AG04449 (cell line): ENCODE measurements around the gene JAZF1.

Source experiments
- CTCF ChIA-PET: fragments of 350-600 bp; formaldehyde crosslinking; extraction: SDS; loops from one replicate; lab custom pipeline; 2021; ENCODE audit warnings: antibody characterized with exemption; lab: Yijun Ruan, JAX
- POLR2A ChIA-PET: fragments of 400-600, 350-600 bp; formaldehyde crosslinking; extraction: SDS; loops from one replicate; lab custom pipeline; 2020; ENCODE audit warnings: antibody characterized with exemption, inconsistent platforms; lab: Yijun Ruan, JAX
- DNase-seq: peaks from one replicate; pipeline ENCODE4 v3.0.0-alpha.2; 2010; ENCODE audit warnings: low read depth, low spot score
- H3K4me3 ChIP-seq: 2 replicates; pipeline ENCODE4 v1.5.1; 2011; ENCODE audit warnings: low read depth, mild to moderate bottlenecking, control low read depth, low read length
- TF ChIP-seq, protein P1 (sequence below): IDR thresholded peaks from one replicate; pipeline ENCODE4 v1.5.1; 2011; ENCODE audit warnings: mild to moderate bottlenecking, moderate library complexity, low read length, control low read depth, inconsistent platforms; ENCODE audit not compliant: insufficient read depth; ENCODE audit errors: missing control alignments

The JAZF1 gene

DNA sequence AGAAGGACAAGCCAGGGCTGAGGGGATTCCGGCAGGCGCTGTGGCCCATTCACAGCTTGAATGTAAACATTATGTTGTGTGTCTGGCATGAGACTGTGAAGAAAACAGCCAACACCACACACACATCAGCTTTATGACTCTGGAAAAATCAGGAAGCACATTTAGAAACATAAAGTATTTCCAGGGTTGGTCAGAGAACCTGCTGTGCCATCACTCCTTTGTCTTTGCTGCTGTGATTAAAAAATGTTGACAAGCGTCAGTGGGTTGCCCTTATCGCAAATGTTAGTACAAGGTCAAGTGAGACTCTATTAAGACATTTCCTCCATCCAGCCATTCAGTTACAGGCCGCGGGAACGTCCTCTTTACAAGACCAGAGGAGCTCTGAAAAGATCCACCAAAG, 345.2 kb downstream of the JAZF1 start:
- no peak for DNase-seq
- CTCF ChIA-PET: interaction anchor here (0.8 to 1.7 kb wide), 2 partner anchors 84 to 243 kb away, joined by 3 read pairs; no protein-coding TSS in a partner anchor
- H3K4me3 ChIP-seq: no peak overlapping the region
- POLR2A ChIA-PET: no interaction called here
- TF ChIP-seq, protein P1, sequence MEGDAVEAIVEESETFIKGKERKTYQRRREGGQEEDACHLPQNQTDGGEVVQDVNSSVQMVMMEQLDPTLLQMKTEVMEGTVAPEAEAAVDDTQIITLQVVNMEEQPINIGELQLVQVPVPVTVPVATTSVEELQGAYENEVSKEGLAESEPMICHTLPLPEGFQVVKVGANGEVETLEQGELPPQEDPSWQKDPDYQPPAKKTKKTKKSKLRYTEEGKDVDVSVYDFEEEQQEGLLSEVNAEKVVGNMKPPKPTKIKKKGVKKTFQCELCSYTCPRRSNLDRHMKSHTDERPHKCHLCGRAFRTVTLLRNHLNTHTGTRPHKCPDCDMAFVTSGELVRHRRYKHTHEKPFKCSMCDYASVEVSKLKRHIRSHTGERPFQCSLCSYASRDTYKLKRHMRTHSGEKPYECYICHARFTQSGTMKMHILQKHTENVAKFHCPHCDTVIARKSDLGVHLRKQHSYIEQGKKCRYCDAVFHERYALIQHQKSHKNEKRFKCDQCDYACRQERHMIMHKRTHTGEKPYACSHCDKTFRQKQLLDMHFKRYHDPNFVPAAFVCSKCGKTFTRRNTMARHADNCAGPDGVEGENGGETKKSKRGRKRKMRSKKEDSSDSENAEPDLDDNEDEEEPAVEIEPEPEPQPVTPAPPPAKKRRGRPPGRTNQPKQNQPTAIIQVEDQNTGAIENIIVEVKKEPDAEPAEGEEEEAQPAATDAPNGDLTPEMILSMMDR: no peak

DNA sequence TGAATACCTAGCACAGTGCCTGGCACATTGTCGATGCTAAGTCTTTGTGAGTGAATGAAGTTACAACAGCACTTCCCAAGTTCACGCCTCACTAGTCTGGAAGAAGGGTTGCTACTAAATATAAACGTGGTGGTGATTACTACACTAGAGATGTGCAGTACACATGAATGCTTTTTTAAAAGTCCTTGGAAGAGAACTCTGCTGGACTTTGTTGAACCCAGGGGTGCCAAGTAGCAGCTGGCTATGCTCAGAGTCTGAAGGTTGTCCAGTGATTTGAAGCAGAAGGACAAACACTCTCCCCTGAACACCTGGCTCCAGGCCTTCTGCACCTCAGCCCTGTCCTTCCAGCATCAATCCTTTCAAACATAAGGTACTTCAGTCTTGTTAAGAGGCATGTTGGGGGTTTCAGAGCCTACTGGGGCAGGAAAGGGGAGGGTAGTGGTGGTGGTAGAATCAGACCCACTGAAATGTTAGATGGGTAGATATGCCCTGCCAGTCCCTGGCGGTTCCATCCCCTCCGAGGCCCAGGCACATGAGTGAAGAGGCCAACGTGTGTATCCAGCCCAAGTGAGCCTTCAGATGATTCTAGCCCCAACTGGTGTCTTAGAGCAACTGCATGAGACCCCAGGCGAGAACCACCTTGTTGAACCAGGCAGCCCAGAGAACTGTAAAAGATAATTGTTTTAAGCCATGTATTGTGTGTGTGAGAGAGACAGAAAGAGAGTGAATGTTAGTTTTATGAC, 346.2 kb downstream of the JAZF1 start:
- ChIA-PET POLR2A (no interaction called here), CTCF (interaction anchor here (1.7 kb wide), 1 partner anchor 85 kb away, joined by 3 read pairs; no protein-coding TSS in a partner anchor)
- H3K4me3 ChIP-seq: no peak overlapping the region
- no peak for DNase-seq
- TF ChIP-seq, protein P1: no peak

DNA sequence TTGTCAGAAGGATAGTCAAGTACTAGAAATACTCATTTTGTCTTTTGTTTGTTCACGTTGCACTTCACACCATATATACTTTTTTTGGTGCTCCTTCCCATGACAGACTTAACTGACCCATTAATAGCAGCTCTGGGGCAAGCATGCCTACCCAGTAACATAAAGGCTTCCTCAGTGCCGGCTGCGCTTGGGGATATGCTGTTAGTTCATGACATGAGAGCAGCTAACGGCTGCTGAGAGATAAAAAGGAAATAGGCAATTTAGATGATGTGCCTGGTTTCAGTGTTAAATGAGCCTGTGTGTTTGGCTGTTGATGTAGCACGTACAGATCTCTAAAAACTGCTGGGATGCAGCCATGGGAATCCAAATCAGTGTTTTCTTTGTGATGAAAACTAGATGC, 354.2 kb downstream of the JAZF1 start:
- ChIA-PET POLR2A (no interaction called here), CTCF (interaction anchor here (1.4 kb wide), 1 partner anchor 194 kb away, joined by 4 read pairs; no protein-coding TSS in a partner anchor)
- H3K4me3 ChIP-seq: no peak overlapping the region
- DNase-seq: no peak
- TF ChIP-seq, protein P1: no peak

DNA sequence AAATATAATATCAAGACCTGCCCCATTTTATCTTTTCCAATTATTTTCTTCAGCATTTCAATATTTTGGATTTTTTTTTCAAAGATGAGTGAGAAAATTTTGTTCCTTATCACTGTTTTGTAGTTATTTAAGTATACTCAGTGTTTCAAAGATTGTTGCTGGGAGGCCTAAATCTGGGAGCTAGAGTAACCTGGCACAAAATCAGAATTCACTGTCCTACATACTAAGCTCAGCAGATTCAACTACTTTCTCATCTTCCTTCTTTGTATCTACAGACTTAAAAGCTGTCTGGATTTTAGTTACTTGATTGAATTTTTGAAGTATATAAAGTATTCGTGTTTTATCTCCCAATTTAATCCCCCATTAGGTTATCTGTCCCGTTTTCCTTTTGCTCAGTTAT, 354.7 kb downstream of the JAZF1 start:
- DNase-seq: no peak
- TF ChIP-seq, protein P1: no peak
- CTCF ChIA-PET: interaction anchor here (1.4 to 1.6 kb wide), 2 partner anchors 49 to 194 kb away, joined by 4 read pairs; no protein-coding TSS in a partner anchor
- POLR2A ChIA-PET: no interaction called here
- H3K4me3 ChIP-seq: no peak overlapping the region

DNA sequence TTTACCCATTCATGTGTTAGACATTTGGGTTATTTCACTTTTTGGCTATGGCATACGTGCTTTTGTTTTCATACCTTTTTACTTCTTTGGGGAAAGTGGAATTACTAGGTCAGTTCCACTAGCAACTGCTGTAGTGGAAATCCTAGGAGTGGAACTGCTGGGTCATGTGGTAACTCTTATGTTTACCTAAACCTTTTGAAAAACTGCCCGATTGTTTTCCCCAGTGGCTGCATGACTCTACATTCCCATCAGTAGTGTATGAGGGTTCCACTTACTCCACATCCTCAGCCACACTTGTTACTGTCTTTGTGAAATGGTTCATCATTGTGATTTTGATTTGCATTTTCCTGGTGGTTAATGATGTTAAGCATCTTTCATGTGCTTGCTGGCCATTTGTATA, 358.4 kb downstream of the JAZF1 start:
- DNase-seq: no peak
- TF ChIP-seq, protein P1: no peak
- ChIA-PET POLR2A (no interaction called here), CTCF (no interaction called here)
- H3K4me3 ChIP-seq: no peak overlapping the region

DNA sequence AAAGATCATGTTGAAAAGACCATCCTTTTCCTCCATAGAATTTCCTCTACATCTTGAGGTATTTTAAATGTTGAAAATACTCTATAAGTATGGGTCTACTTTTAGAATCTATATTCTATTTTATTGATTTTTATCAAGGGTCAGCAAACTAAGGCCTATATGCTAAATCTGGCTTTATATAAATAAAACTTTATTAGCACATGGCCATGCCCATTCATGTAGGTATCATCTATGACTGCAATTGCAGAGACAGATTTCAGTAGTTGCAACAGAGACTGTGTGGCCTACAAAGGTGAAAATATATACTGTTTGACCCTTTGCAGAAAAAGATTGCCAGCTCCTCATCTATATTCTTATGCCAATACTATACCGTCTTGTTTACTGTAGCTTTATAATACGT, 367.9 kb downstream of the JAZF1 start:
- ChIA-PET CTCF (no interaction called here), POLR2A (no interaction called here)
- H3K4me3 ChIP-seq: no peak overlapping the region
- DNase-seq: no peak
- TF ChIP-seq, protein P1: no peak
